BE2C (cell line): ENCODE results near the gene SLC16A8.

ENCODE experiments used
- DNase-seq: peaks from one replicate; pipeline ENCODE4 v3.0.0-alpha.2; 2020
- H3K27me3 ChIP-seq: fragments of 250-450 bp; sonication (Bioruptor Pico); 2 replicates; pipeline ENCODE4 v1.5.1; 2020; ENCODE audit warnings: mild to moderate bottlenecking
- H3K36me3 ChIP-seq: fragments of 250-450 bp; sonication (Bioruptor Pico); 2 replicates; pipeline ENCODE4 v1.5.1; 2020; ENCODE audit warnings: mild to moderate bottlenecking
- H3K4me1 ChIP-seq: fragments of 250-450 bp; sonication (Bioruptor Pico); 2 replicates; pipeline ENCODE4 v1.5.1; 2020
- H3K4me3 ChIP-seq: 2 replicates; pipeline ENCODE4 v1.5.1; 2011; ENCODE audit warnings: low read depth, low read length
- H3K9me3 ChIP-seq: fragments of 250-450 bp; sonication (Bioruptor Pico); 2 replicates; pipeline ENCODE4 v1.5.1; 2020
- CTCF ChIP-seq: IDR thresholded peaks from 2 replicates; pipeline ENCODE4 v1.5.1; 2012; ENCODE audit warnings: mild to moderate bottlenecking, low read depth, low read length

SLC16A8 gene

GRCh38 chr22:38089474-38089851 is 5.5 kb upstream of the SLC16A8 start:
- H3K27me3 ChIP-seq = peaks cover 7% of the 10 kb centered on the region
- no peaks in the 10 kb centered on the region for H3K36me3 ChIP-seq
- no peak for DNase-seq
- no peak for TF ChIP-seq CTCF
- H3K4me3 ChIP-seq = no peak overlapping the region
- no peaks in the 10 kb centered on the region for H3K4me1 ChIP-seq
- no peaks in the 10 kb centered on the region for H3K9me3 ChIP-seq

GRCh38 chr22:38088629-38089473 is 4.9 kb upstream of the SLC16A8 start:
- TF ChIP-seq CTCF = no peak
- Histone ChIP-seq H3K27me3 (peaks cover 7% of the 10 kb centered on the region), H3K4me3 (no peak overlapping the region), H3K36me3 (no peaks in the 10 kb centered on the region), H3K4me1 (no peaks in the 10 kb centered on the region), H3K9me3 (no peaks in the 10 kb centered on the region)
- DNase-seq = no peak

GRCh38 chr22:38087855-38088254 is 3.9 kb upstream of the SLC16A8 start:
- no peaks in the 10 kb centered on the region for H3K9me3 ChIP-seq
- H3K4me3 ChIP-seq = no peak overlapping the region
- no peak for TF ChIP-seq CTCF
- no peaks in the 10 kb centered on the region for H3K4me1 ChIP-seq
- H3K27me3 ChIP-seq = peaks cover 7% of the 10 kb centered on the region
- no peaks in the 10 kb centered on the region for H3K36me3 ChIP-seq
- DNase-seq = no peak

GRCh38 chr22:38086942-38087341 is 3.0 kb upstream of the SLC16A8 start:
- DNase-seq = no peak
- H3K4me1 ChIP-seq = no peaks in the 10 kb centered on the region
- no peaks in the 10 kb centered on the region for H3K9me3 ChIP-seq
- TF ChIP-seq CTCF = no peak
- H3K36me3 ChIP-seq = no peaks in the 10 kb centered on the region
- H3K27me3 ChIP-seq = peaks cover 8% of the 10 kb centered on the region
- H3K4me3 ChIP-seq = no peak overlapping the region

GRCh38 chr22:38086001-38086845 is 2.2 kb upstream of the SLC16A8 start:
- no peaks in the 10 kb centered on the region for H3K9me3 ChIP-seq

More at GRCh38 chr22:38086001-38086845, 2.2 kb upstream of the SLC16A8 start:
- no peaks in the 10 kb centered on the region for H3K36me3 ChIP-seq
- H3K27me3 ChIP-seq = peaks cover 15% of the 10 kb centered on the region
- no peak for TF ChIP-seq CTCF
- DNase-seq = no peak
- H3K4me1 ChIP-seq = no peaks in the 10 kb centered on the region
- H3K4me3 ChIP-seq = no peak overlapping the region
